Neural cell (in vitro differentiated cells): Measurements from ENCODE around the gene CNGA3.

Experiments used
- CTCF ChIP-seq: fragments of 450-650 bp; IDR thresholded peaks from 2 replicates; pipeline ENCODE4 v1.5.1; 2014; ENCODE audit warnings: antibody characterized with exemption, mild to moderate bottlenecking, moderate library complexity; ENCODE audit not compliant: poor library complexity, severe bottlenecking
- SMC3 ChIP-seq: fragments of 450-650 bp; conservative IDR thresholded peaks from 2 replicates; pipeline ENCODE4 v1.6.1; 2014; ENCODE audit warnings: antibody characterized with exemption, mild to moderate bottlenecking, moderate library complexity; ENCODE audit not compliant: poor library complexity

GRCh38 chr2:98390571-98391476, 44.6 kb downstream of the CNGA3 start:
- TF ChIP-seq SMC3 = no peak
- TF ChIP-seq CTCF = no peak
